Lung (tissue), 12 donors: ENCODE measurements around the gene PRKAG1. TPM values are rescaled to one million over a fixed set of nuclear protein-coding genes. Genes with fewer than 3 reads are reported as not detected.

Experiments used
- ATAC-seq: fragments of 200-7000 bp; cut with Tn5 transposase; one replicate; pipeline ENCODE4 v1.9.1; 2020; ENCODE audit warnings: moderate number of reproducible peaks; ENCODE audit not compliant: insufficient read depth, low FRiP score
- DNase-seq, 3 donors: peaks; one replicate each; pipeline ENCODE4 v3.0.0-alpha.2; 2013 to 2017
- H3K27ac ChIP-seq, 2 donors: one replicate each; pipeline ENCODE4 v1.5.1; 2013; ENCODE audit warnings: mild to moderate bottlenecking in 2 of 2, moderate library complexity in 2 of 2, control low read depth in 1 of 2, inconsistent platforms in 1 of 2, low read depth in 1 of 2, low read length in 1 of 2
- H3K27me3 ChIP-seq, 3 donors: one replicate each; pipeline ENCODE4 v1.5.1; 2013; ENCODE audit warnings: low read length in 2 of 3; ENCODE audit not compliant: control insufficient read depth in 3 of 3, insufficient read depth in 3 of 3
- H3K36me3 ChIP-seq, 4 donors: one replicate each; pipeline ENCODE4 v1.5.1; 2013; ENCODE audit warnings: low read length in 4 of 4, mild to moderate bottlenecking in 1 of 4, moderate library complexity in 1 of 4; ENCODE audit not compliant: control insufficient read depth in 4 of 4, insufficient read depth in 4 of 4
- H3K4me1 ChIP-seq, 5 donors: one replicate each; pipeline ENCODE4 v1.5.1; 2013; ENCODE audit warnings: low read length in 5 of 5, mild to moderate bottlenecking in 2 of 5, moderate library complexity in 1 of 5; ENCODE audit not compliant: control insufficient read depth in 5 of 5, insufficient read depth in 5 of 5
- H3K4me3 ChIP-seq: one replicate; pipeline ENCODE4 v1.5.1; 2013; ENCODE audit warnings: mild to moderate bottlenecking, control low read depth, moderate library complexity
- H3K9ac ChIP-seq, 2 donors: one replicate each; pipeline ENCODE4 v1.5.1; 2013; ENCODE audit warnings: low read length in 2 of 2, control low read depth in 1 of 2; ENCODE audit not compliant: insufficient read depth in 1 of 2
- H3K9me3 ChIP-seq, 4 donors: one replicate each; pipeline ENCODE4 v1.5.1; 2013; ENCODE audit warnings: low read length in 3 of 4, mild to moderate bottlenecking in 1 of 4, moderate library complexity in 1 of 4; ENCODE audit not compliant: control insufficient read depth in 4 of 4, insufficient read depth in 3 of 4
- WGBS, 2 donors: extraction: QIAGEN DNeasy Blood & Tissue Kit; methylation state at CpG; one replicate each; pipeline ENCODE4 v1.1.7; 2013; 5-methylcytosine and 5-hydroxymethylcytosine counted together
- polyA plus RNA-seq, 2 donors: library from polyadenylated mRNA; stranded (reverse); fragments of 200-250 nt; gene quantifications; one replicate each; pipeline ENCODE4 v1.2.1, GENCODE V29; 2013
- total RNA-seq, 2 donors: library from RNA; depleted of rRNA in 1 of 2; stranded (reverse); fragments of >200 nt in 1 of 2; gene quantifications; one replicate each; pipeline ENCODE4 v1.2.1, GENCODE V29; 2014 to 2021
- TF ChIP-seq, protein P1 (sequence below): IDR thresholded peaks from 2 replicates; pipeline ENCODE4 v1.5.1; 2012; ENCODE audit warnings: mild to moderate bottlenecking; ENCODE audit errors: control extremely low read depth, extremely low read depth
- donor health status: control.
- donor health status: control.
- donor health status: Bipolar disorder and iron deficiency.
- donor health status: healthy.
- donor health status: DM: yes; HTN: yes; CAD: no.

The PRKAG1 gene
- total and polyA plus RNA-seq, 4 donors: 33.1 to 54.5 (median 49.6) TPM

DNA sequence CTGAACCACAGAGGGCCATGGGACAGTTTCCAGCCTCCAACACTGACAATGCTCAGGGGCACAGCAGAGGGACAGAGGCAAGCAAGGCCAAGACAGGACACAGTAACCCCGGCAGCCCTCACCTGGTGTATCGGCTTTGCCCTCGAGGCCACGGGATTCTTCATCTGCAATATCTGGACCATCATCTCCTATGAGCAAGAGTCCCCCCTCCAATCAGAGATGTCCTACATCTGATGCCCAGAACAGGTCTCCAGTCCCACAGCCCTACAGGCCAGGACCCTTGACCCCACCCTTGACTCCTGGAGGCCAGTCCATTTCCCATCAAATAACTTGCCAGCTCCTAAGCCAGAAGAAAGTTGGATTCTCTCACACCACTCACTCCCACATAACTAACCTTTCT lies 24.7 kb upstream of the PRKAG1 start:
- Histone ChIP-seq H3K4me3 (no peak overlapping the region), H3K27ac (no peak overlapping the region), H3K9ac (no peak overlapping the region), H3K4me1 (no peaks in the 10 kb centered on the region), H3K36me3 (peaks cover 42 to 89% (median 63%) of the 10 kb centered on the region in 4 donors), H3K9me3 (no peaks in the 10 kb centered on the region), H3K27me3 (no peaks in the 10 kb centered on the region)
- 97 to 98% methylated on average over 4 of the region's 4 CpGs for WGBS, 2 donors
- DNase-seq (no peak), ATAC-seq (no peak)
- TF ChIP-seq, protein P1, sequence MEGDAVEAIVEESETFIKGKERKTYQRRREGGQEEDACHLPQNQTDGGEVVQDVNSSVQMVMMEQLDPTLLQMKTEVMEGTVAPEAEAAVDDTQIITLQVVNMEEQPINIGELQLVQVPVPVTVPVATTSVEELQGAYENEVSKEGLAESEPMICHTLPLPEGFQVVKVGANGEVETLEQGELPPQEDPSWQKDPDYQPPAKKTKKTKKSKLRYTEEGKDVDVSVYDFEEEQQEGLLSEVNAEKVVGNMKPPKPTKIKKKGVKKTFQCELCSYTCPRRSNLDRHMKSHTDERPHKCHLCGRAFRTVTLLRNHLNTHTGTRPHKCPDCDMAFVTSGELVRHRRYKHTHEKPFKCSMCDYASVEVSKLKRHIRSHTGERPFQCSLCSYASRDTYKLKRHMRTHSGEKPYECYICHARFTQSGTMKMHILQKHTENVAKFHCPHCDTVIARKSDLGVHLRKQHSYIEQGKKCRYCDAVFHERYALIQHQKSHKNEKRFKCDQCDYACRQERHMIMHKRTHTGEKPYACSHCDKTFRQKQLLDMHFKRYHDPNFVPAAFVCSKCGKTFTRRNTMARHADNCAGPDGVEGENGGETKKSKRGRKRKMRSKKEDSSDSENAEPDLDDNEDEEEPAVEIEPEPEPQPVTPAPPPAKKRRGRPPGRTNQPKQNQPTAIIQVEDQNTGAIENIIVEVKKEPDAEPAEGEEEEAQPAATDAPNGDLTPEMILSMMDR: no peak

GRCh38 chr12:49041881-49042484 lies 23.4 kb upstream of the PRKAG1 start:
- no peak overlapping the region for H3K27ac ChIP-seq
- TF ChIP-seq, protein P1: no peak
- H3K9me3 ChIP-seq: no peaks in the 10 kb centered on the region
- peaks cover 41 to 95% (median 64%) of the 10 kb centered on the region in 4 donors for H3K36me3 ChIP-seq
- no peak for DNase-seq
- 93 to 94% methylated on average over 18 of the region's 18 CpGs for WGBS, 2 donors
- H3K4me3 ChIP-seq: no peak overlapping the region
- no peak for ATAC-seq
- no peaks in the 10 kb centered on the region for H3K27me3 ChIP-seq
- no peaks in the 10 kb centered on the region for H3K4me1 ChIP-seq
- no peak overlapping the region for H3K9ac ChIP-seq

- ATAC-seq: no peak
- H3K27me3 ChIP-seq: no peaks in the 10 kb centered on the region
- H3K4me1 ChIP-seq: no peaks in the 10 kb centered on the region
- no peak for DNase-seq
- H3K27ac ChIP-seq: no peak overlapping the region
- H3K4me3 ChIP-seq: no peak overlapping the region
- H3K9me3 ChIP-seq: no peaks in the 10 kb centered on the region
- H3K36me3 ChIP-seq: peaks cover 41 to 91% (median 61%) of the 10 kb centered on the region in 4 donors
- H3K9ac ChIP-seq: no peak overlapping the region
- WGBS, 2 donors: 96 to 97% methylated on average over 31 of the region's 31 CpGs
- TF ChIP-seq, protein P1: no peak
These were observed 22.7 kb upstream of the PRKAG1 start for GRCh38 chr12:49041036-49041880.
